Astrocyte (in vitro differentiated cells and primary cell): ENCODE results near the gene PKNOX2.

ENCODE experiments used
- CTCF ChIP-seq: IDR thresholded peaks from 2 replicates; pipeline ENCODE4 v1.5.1; 2011; ENCODE audit warnings: low read depth, mild to moderate bottlenecking, inconsistent platforms, low read length, moderate library complexity; ENCODE audit not compliant: insufficient read depth
- EZH2 ChIP-seq: IDR thresholded peaks from 2 replicates; pipeline ENCODE4 v1.6.1; 2012; ENCODE audit warnings: mild to moderate bottlenecking, low read length, inconsistent platforms; ENCODE audit not compliant: insufficient read depth

DNA sequence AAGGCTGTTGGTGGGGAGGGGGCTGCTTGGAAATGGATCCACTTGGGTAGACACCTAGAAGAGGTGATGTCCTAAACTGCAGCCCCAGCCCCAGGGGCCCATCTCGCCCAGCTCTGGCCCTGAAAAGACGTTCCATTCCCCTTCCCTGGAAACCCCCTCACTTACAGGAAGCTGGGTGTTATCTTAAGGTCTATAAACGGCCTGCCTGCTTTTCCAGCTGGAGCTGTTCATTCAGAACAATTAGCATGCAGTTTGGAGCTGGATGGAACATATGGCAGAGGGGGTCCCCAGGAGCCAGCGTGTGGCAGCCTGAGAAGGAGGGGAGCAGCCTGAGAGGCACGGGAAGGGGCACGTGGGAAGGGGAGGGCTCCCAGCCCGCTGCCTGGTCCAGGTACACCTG lies 139.6 kb downstream of the PKNOX2 start:
- no peak for TF ChIP-seq CTCF
- TF ChIP-seq EZH2 = no peak
